ENCODE results near the gene PCNX2. TPM values are rescaled to one million over a fixed set of nuclear protein-coding genes. Genes with fewer than 3 reads are reported as not detected.

The PCNX2 gene
- total and polyA plus RNA-seq, 8 donors = 5.5 to 25.9 (median 8.7) TPM

DNA sequence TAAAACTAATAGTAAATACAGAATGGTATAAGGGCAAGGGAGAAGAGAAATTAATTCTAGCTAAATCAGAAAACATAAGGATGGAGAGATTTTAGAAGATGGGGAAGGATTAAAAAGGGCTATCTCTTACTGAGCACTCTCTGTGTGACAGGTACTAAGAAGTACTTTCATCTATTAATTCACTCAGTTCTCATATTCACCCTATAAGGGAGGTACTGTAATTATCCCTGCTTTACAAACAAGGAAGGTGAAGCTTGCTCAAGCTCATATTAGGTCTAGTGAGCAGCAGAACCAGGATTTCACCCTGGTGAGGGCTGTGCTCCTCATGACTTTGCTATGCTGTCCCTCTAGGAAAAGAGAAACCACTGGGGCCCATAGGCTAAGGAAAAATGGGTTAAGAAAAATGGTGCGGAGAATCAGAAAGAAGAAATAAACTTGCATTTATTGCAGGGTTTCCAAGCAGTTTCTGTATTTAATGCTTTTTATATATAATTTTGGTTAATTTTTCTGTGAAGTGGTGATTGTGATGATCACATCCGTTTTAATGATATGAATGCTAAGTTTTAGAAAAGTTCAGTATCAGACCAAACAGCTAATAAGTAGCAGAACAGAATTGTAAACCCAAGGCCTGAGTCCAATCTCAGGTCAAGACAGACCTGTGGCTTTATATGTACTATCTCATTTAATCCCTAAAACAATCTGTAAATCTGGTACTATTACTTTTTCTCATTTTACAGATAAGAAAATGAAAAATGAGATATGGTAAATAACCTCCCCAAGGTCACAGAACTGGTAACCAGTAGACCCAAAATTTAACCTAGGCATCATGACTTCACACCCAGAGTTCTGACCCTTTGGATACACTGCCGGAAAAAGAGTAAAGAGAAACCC, 1.7 kb downstream of the PCNX2 start:
- WGBS, 2 donors = 91 to 95% methylated on average over 3 of the region's 3 CpGs
- intact Hi-C loops (cut with DNase I) = no loop called here
- H3K4me1 ChIP-seq = no peaks in the 10 kb centered on the region
- no peaks in the 10 kb centered on the region for H3K27me3 ChIP-seq
- no peak for DNase-seq
- no peak overlapping the region for H3K4me3 ChIP-seq
- TF ChIP-seq, protein P1, sequence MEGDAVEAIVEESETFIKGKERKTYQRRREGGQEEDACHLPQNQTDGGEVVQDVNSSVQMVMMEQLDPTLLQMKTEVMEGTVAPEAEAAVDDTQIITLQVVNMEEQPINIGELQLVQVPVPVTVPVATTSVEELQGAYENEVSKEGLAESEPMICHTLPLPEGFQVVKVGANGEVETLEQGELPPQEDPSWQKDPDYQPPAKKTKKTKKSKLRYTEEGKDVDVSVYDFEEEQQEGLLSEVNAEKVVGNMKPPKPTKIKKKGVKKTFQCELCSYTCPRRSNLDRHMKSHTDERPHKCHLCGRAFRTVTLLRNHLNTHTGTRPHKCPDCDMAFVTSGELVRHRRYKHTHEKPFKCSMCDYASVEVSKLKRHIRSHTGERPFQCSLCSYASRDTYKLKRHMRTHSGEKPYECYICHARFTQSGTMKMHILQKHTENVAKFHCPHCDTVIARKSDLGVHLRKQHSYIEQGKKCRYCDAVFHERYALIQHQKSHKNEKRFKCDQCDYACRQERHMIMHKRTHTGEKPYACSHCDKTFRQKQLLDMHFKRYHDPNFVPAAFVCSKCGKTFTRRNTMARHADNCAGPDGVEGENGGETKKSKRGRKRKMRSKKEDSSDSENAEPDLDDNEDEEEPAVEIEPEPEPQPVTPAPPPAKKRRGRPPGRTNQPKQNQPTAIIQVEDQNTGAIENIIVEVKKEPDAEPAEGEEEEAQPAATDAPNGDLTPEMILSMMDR (IDR thresholded peaks at IDR 0.05) = no peak
- no peak for FAIRE-seq
- H3K9me3 ChIP-seq = no peaks in the 10 kb centered on the region
- ATAC-seq = no peak
- no peak overlapping the region for H3K27ac ChIP-seq
- H3K36me3 ChIP-seq = no peaks in the 10 kb centered on the region

DNA sequence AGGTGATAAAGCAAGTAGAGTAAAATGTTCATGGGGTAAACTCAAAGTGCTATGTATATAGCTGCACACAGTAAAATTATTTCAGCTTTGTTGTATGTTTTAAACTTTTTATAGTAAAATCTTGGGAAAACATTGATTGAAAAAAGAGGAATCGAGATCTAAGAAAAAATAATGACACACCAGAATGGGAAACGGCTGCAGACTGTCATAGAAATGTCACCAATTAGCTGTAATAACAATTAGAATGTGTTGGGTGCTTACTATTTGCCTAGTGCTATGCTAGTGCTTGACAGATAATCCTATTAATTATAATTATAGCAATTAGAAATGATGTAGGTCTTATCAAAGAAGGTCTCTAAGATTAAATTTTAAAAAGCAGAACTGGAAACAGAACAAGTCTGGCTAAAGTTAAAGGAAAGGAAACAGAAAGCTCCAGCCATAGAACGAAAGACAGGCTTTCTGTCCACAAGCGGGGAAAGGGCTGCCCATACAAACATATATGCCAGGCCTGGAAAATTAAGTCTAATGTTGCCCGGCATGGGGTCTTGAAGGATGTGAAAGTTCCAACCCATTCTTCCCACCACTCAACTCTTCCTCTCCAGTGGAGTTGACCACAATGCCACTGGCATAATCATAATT, 5.0 kb downstream of the PCNX2 start:
- no peak overlapping the region for H3K4me3 ChIP-seq
- 67 to 77% methylated on average over 5 of the region's 5 CpGs for WGBS, 2 donors
- DNase-seq (no peak), ATAC-seq (peak in 1 of 4 donors; percentile 37), FAIRE-seq (no peak)
- no peaks in the 10 kb centered on the region for H3K4me1 ChIP-seq
- intact Hi-C loops (cut with DNase I) = no loop called here
- TF ChIP-seq, protein P1 (IDR thresholded peaks at IDR 0.05) = no peak
- no peaks in the 10 kb centered on the region for H3K36me3 ChIP-seq
- no peaks in the 10 kb centered on the region for H3K9me3 ChIP-seq
- H3K27me3 ChIP-seq = no peaks in the 10 kb centered on the region
- no peak overlapping the region for H3K27ac ChIP-seq

DNA sequence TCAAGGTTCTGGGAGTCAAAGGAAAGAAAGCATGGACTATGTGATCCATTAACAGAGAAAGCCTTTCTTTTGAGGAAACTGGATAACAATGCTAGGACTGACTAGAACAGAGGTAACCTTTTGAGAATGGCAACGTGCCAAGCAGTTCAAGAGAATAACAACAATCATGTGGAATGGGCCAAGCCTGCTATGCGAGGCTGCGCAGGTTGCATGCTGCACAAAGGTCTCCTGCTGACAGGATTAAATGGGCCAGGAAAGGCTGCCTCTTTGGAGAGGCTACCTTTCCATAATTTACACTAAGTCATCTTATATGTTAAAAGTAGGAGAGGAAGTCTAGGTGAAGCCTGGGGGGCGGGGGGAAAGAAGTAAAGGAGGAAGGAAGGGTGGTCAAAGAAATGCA, 5.8 kb downstream of the PCNX2 start:
- intact Hi-C loops (cut with DNase I) = no loop called here
- WGBS, 2 donors = 59 to 60% methylated on average over 4 of the region's 4 CpGs
- no peaks in the 10 kb centered on the region for H3K9me3 ChIP-seq
- FAIRE-seq (no peak), DNase-seq (no peak), ATAC-seq (peak in 1 of 4 donors; percentile 42)
- TF ChIP-seq, protein P1 (IDR thresholded peaks at IDR 0.05) = no peak
- H3K27me3 ChIP-seq = no peaks in the 10 kb centered on the region
- H3K4me3 ChIP-seq = no peak overlapping the region
- no peaks in the 10 kb centered on the region for H3K4me1 ChIP-seq
- H3K27ac ChIP-seq = no peak overlapping the region
- no peaks in the 10 kb centered on the region for H3K36me3 ChIP-seq

DNA sequence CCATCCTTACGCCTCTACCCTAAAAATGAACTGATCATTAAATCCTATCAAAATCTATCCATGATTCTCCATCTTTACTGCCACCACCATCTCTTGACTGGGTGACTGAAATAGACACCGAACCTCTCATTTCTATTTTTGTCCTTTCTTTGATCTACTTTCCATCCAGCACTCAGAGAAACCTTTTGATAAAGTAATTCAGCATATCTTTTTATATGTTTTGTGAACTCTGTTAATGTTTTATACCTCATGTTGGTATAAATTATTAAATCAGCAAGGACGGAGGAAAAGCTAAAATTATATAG, 13.0 kb downstream of the PCNX2 start:
- Histone ChIP-seq H3K36me3 (no peaks in the 10 kb centered on the region), H3K9me3 (no peaks in the 10 kb centered on the region), H3K27me3 (no peaks in the 10 kb centered on the region), H3K4me3 (no peak overlapping the region), H3K27ac (no peak overlapping the region), H3K4me1 (no peaks in the 10 kb centered on the region)
- 93 to 94% methylated on average over 3 of the region's 3 CpGs for WGBS, 2 donors
- DNase-seq (no peak), ATAC-seq (no peak), FAIRE-seq (no peak)
- intact Hi-C loops (cut with DNase I) = no loop called here
- TF ChIP-seq, protein P1 (IDR thresholded peaks at IDR 0.05) = no peak
